Osteocyte (in vitro differentiated cells): ENCODE data around the gene PNRC2. TPM values are rescaled to one million over a fixed set of nuclear protein-coding genes. Genes with fewer than 3 reads are reported as not detected.

ENCODE experiments used
- DNase-seq: peaks from one replicate; pipeline ENCODE4 v3.0.0; 2021; ENCODE audit warnings: mixed read lengths; ENCODE audit not compliant: unreplicated experiment; ENCODE audit errors: extremely low spot score
- H3K27ac Mint-ChIP-seq: one replicate; pipeline ENCODE4 v1.8.0; 2021; ENCODE audit warnings: mild to moderate bottlenecking, mixed read lengths; ENCODE audit not compliant: unreplicated experiment
- H3K27me3 Mint-ChIP-seq: one replicate; pipeline ENCODE4 v1.8.0; 2021; ENCODE audit warnings: mixed read lengths; ENCODE audit not compliant: unreplicated experiment
- H3K36me3 Mint-ChIP-seq: one replicate; pipeline ENCODE4 v1.8.0; 2021; ENCODE audit warnings: mixed read lengths; ENCODE audit not compliant: unreplicated experiment
- H3K4me1 Mint-ChIP-seq: one replicate; pipeline ENCODE4 v1.8.0; 2021; ENCODE audit warnings: mixed read lengths; ENCODE audit not compliant: unreplicated experiment
- H3K4me3 Mint-ChIP-seq: one replicate; pipeline ENCODE4 v1.8.0; 2021; ENCODE audit warnings: mild to moderate bottlenecking, moderate library complexity, mixed read lengths; ENCODE audit not compliant: unreplicated experiment
- H3K9me3 Mint-ChIP-seq: one replicate; pipeline ENCODE4 v1.8.0; 2021; ENCODE audit warnings: mixed read lengths; ENCODE audit not compliant: unreplicated experiment
- CTCF ChIP-seq: fragments of 200-600 bp; sonication (generic); IDR thresholded peaks from 2 replicates; pipeline ENCODE4 v1.5.0; 2021; ENCODE audit warnings: antibody characterized with exemption, mild to moderate bottlenecking, moderate library complexity
- total RNA-seq: library from RNA; stranded (reverse); gene quantifications from 2 replicates; pipeline ENCODE4 v1.2.1, GENCODE V29; 2021

Gene PNRC2
- total RNA-seq, 1 donor from 2014 or later = 58.9 TPM

GRCh38 chr1:23960291-23961020 lies 828 bp downstream of the PNRC2 start:
- Mint-ChIP-seq H3K27me3 (no peaks in the 10 kb centered on the region), H3K4me3 (peak overlapping the region; percentile 99), H3K27ac (peak overlapping the region; percentile 100), H3K4me1 (peaks cover 29% of the 10 kb centered on the region), H3K36me3 (peaks cover 27% of the 10 kb centered on the region), H3K9me3 (no peaks in the 10 kb centered on the region)
- TF ChIP-seq CTCF = no peak
- no peak for DNase-seq

- no peak for TF ChIP-seq CTCF
- Mint-ChIP-seq H3K4me1 (peaks cover 20% of the 10 kb centered on the region), H3K9me3 (no peaks in the 10 kb centered on the region), H3K27me3 (no peaks in the 10 kb centered on the region), H3K27ac (peak overlapping the region; percentile 5), H3K36me3 (peaks cover 44% of the 10 kb centered on the region), H3K4me3 (no peak overlapping the region)
- no peak for DNase-seq
Measured at GRCh38 chr1:23963617-23964234, 4.1 kb downstream of the PNRC2 start.

GRCh38 chr1:23964235-23964668 lies 4.6 kb downstream of the PNRC2 start:
- no peak for DNase-seq
- Mint-ChIP-seq H3K9me3 (no peaks in the 10 kb centered on the region), H3K27ac (peak overlapping the region; percentile 60), H3K27me3 (no peaks in the 10 kb centered on the region), H3K4me1 (peaks cover 17% of the 10 kb centered on the region), H3K4me3 (no peak overlapping the region), H3K36me3 (peaks cover 45% of the 10 kb centered on the region)
- TF ChIP-seq CTCF = no peak

GRCh38 chr1:23964790-23965740 lies 5.4 kb downstream of the PNRC2 start:
- Mint-ChIP-seq H3K4me1 (peaks cover 17% of the 10 kb centered on the region), H3K36me3 (peaks cover 51% of the 10 kb centered on the region), H3K27me3 (no peaks in the 10 kb centered on the region), H3K4me3 (no peak overlapping the region), H3K27ac (peak overlapping the region; percentile 60), H3K9me3 (no peaks in the 10 kb centered on the region)
- DNase-seq = no peak
- no peak for TF ChIP-seq CTCF
